Measurements from ENCODE around the gene F2RL1. TPM values are rescaled to one million over a fixed set of nuclear protein-coding genes. Genes with fewer than 3 reads are reported as not detected.
"Not testable (repeated sequence)": the region's sequence is repeated elsewhere in the genome, so short reads cannot be mapped to it uniquely, and the experiment has no call there.

The F2RL1 gene
- polyA plus RNA-seq, 1 donor from 2014 or later = 0.12 TPM

DNA sequence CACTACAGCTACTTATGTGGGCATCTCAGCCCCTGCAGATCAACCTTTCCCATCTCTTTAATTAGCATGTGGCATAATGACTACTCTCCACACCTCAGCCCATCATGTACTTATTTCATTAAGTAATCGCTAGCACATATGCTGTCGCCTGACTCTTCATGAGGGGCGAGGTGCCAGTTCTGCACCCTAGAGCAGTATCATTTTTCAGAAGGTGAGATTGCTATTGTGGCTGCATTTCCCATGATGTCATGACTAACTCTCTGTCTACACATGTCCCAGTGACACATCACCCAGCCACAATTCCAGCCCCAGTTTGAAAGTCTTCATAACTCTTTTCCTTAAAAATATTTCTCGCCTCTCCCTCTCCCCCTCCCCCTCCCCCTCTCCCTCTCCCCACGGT is 7.6 kb upstream of the F2RL1 start:
- no peak overlapping the region for H2AFZ ChIP-seq (ENCODE audit: low read depth, low read length)

DNA sequence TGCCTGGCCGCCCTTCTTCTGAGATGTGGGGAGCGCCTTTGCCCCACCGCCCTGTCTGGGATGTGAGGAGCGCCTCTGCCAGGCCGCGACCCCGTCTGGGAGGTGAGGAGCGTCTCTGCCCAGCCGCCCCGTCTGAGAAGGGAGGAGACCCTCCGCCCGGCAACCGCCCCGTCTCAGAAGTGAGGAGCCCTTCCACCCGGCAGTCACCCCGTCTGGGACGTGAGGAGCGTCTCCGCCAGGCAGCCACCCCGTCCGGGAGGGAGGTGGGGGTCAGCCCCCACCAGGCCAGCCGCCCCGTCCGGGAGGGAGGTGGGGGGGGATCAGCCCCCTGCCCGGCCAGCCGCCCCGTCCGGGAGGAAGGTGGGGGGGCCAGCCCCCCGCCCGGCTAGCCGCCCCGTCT is 6.6 kb upstream of the F2RL1 start:
- not testable (repeated sequence) for H3K9me2 ChIP-seq (ENCODE audit: insufficient read depth, low read length); H4K20me1 ChIP-seq (ENCODE audit: insufficient read depth); H3K79me2 ChIP-seq (replicated peaks; ENCODE audit: insufficient read depth, low read length); H3F3A ChIP-seq (ENCODE audit: insufficient read depth, low read length, poor library complexity, severe bottlenecking); H3K9ac ChIP-seq (ENCODE audit: low read length); H3K27ac ChIP-seq (ENCODE audit: low read length); H3K27me3 ChIP-seq (ENCODE audit: insufficient read depth, low read depth, low read length); H2AFZ ChIP-seq (ENCODE audit: low read depth, low read length); H3K9me3 ChIP-seq (ENCODE audit: low read length); H3K4me3 ChIP-seq (ENCODE audit: low read length); H3K4me2 ChIP-seq (ENCODE audit: low read length); H3K36me3 ChIP-seq (ENCODE audit: insufficient read depth, low read length)

More for the DNA sequence above, 7.6 kb upstream of the F2RL1 start:
- H3K27ac ChIP-seq (ENCODE audit: low read length) = no peak overlapping the region
- no peak overlapping the region for H3K4me2 ChIP-seq (ENCODE audit: low read length)
- no peaks in the 10 kb centered on the region for H3K9me2 ChIP-seq (ENCODE audit: insufficient read depth, low read length)
- H3K9ac ChIP-seq (ENCODE audit: low read length) = no peak overlapping the region
- no peaks in the 10 kb centered on the region for H3F3A ChIP-seq (ENCODE audit: insufficient read depth, low read length, poor library complexity, severe bottlenecking)
- TF ChIP-seq MXI1 (conservative IDR thresholded peaks at IDR 0.05; ENCODE audit: poor library complexity, severe bottlenecking) (no peak), POLR2AphosphoS5 (IDR thresholded peaks at IDR 0.05) (no peak), RAD21 (conservative IDR thresholded peaks at IDR 0.05) (no peak), SMC3 (conservative IDR thresholded peaks at IDR 0.05; ENCODE audit: poor library complexity) (no peak), EP300 (conservative IDR thresholded peaks at IDR 0.05; ENCODE audit: poor library complexity, severe bottlenecking) (no peak), EZH2 (IDR thresholded peaks at IDR 0.05; ENCODE audit: borderline replicate concordance, insufficient read depth, low read length, poor library complexity, severe bottlenecking) (no peak), TAF1 (IDR thresholded peaks at IDR 0.05; ENCODE audit: low read depth) (no peak)
- TF ChIP-seq, protein P1, sequence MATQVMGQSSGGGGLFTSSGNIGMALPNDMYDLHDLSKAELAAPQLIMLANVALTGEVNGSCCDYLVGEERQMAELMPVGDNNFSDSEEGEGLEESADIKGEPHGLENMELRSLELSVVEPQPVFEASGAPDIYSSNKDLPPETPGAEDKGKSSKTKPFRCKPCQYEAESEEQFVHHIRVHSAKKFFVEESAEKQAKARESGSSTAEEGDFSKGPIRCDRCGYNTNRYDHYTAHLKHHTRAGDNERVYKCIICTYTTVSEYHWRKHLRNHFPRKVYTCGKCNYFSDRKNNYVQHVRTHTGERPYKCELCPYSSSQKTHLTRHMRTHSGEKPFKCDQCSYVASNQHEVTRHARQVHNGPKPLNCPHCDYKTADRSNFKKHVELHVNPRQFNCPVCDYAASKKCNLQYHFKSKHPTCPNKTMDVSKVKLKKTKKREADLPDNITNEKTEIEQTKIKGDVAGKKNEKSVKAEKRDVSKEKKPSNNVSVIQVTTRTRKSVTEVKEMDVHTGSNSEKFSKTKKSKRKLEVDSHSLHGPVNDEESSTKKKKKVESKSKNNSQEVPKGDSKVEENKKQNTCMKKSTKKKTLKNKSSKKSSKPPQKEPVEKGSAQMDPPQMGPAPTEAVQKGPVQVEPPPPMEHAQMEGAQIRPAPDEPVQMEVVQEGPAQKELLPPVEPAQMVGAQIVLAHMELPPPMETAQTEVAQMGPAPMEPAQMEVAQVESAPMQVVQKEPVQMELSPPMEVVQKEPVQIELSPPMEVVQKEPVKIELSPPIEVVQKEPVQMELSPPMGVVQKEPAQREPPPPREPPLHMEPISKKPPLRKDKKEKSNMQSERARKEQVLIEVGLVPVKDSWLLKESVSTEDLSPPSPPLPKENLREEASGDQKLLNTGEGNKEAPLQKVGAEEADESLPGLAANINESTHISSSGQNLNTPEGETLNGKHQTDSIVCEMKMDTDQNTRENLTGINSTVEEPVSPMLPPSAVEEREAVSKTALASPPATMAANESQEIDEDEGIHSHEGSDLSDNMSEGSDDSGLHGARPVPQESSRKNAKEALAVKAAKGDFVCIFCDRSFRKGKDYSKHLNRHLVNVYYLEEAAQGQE (IDR thresholded peaks at IDR 0.05; ENCODE audit: borderline replicate concordance) = no peak
- TF ChIP-seq, protein P2, sequence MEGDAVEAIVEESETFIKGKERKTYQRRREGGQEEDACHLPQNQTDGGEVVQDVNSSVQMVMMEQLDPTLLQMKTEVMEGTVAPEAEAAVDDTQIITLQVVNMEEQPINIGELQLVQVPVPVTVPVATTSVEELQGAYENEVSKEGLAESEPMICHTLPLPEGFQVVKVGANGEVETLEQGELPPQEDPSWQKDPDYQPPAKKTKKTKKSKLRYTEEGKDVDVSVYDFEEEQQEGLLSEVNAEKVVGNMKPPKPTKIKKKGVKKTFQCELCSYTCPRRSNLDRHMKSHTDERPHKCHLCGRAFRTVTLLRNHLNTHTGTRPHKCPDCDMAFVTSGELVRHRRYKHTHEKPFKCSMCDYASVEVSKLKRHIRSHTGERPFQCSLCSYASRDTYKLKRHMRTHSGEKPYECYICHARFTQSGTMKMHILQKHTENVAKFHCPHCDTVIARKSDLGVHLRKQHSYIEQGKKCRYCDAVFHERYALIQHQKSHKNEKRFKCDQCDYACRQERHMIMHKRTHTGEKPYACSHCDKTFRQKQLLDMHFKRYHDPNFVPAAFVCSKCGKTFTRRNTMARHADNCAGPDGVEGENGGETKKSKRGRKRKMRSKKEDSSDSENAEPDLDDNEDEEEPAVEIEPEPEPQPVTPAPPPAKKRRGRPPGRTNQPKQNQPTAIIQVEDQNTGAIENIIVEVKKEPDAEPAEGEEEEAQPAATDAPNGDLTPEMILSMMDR (IDR thresholded peaks at IDR 0.05; ENCODE audit: poor library complexity, severe bottlenecking) = no peak
- H3K4me3 ChIP-seq (ENCODE audit: low read length) = no peak overlapping the region
- H4K20me1 ChIP-seq (ENCODE audit: insufficient read depth) = no peaks in the 10 kb centered on the region
- H3K27me3 ChIP-seq (ENCODE audit: insufficient read depth, low read depth, low read length) = no peaks in the 10 kb centered on the region
- no peaks in the 10 kb centered on the region for H3K79me2 ChIP-seq (replicated peaks; ENCODE audit: insufficient read depth, low read length)
- no peaks in the 10 kb centered on the region for H3K9me3 ChIP-seq (ENCODE audit: low read length)
- H3K36me3 ChIP-seq (ENCODE audit: insufficient read depth, low read length) = no peaks in the 10 kb centered on the region

DNA sequence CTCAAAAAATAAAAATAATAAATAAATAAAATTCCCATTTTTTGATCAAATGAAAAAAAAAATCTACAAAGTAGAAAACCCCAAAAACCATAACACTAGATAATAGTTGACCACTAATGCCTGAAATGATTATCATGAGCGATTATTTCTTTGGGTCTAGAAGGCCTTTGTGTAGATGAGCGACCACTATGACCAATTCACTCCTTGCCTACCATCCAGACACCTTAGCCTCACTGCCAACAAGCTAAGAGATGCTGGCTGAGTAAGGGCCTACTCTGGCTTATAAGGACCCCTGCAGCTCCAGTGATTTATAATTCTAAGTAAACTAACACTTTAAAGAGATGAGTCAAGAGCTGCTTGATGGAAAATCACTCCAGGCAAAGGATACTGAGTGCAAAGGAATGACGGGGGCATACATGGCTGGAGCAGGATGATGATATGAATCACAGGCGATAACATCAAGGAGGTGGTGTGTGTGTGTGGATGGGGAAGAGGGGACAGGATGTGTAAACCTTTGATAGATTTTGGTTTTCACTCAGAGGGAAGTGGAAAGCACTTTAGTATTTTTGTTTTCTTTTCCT is 4.8 kb upstream of the F2RL1 start:
- no peaks in the 10 kb centered on the region for H4K20me1 ChIP-seq (ENCODE audit: insufficient read depth)
- no peaks in the 10 kb centered on the region for H3K36me3 ChIP-seq (ENCODE audit: insufficient read depth, low read length)
- no peak overlapping the region for H3K27ac ChIP-seq (ENCODE audit: low read length)
- no peaks in the 10 kb centered on the region for H3K9me3 ChIP-seq (ENCODE audit: low read length)
- no peaks in the 10 kb centered on the region for H3K79me2 ChIP-seq (replicated peaks; ENCODE audit: insufficient read depth, low read length)
- no peak overlapping the region for H3K9ac ChIP-seq (ENCODE audit: low read length)
- H3K27me3 ChIP-seq (ENCODE audit: insufficient read depth, low read depth, low read length) = peaks cover 16% of the 10 kb centered on the region
- H3K4me3 ChIP-seq (ENCODE audit: low read length) = no peak overlapping the region
- no peak overlapping the region for H2AFZ ChIP-seq (ENCODE audit: low read depth, low read length)
- no peak overlapping the region for H3K4me2 ChIP-seq (ENCODE audit: low read length)
- H3K9me2 ChIP-seq (ENCODE audit: insufficient read depth, low read length) = no peaks in the 10 kb centered on the region
- TF ChIP-seq MXI1 (conservative IDR thresholded peaks at IDR 0.05; ENCODE audit: poor library complexity, severe bottlenecking) = no peak
- TF ChIP-seq POLR2AphosphoS5 (IDR thresholded peaks at IDR 0.05) = no peak
- TF ChIP-seq, protein P1 (IDR thresholded peaks at IDR 0.05; ENCODE audit: borderline replicate concordance) = no peak
- no peak for TF ChIP-seq RAD21 (conservative IDR thresholded peaks at IDR 0.05)
- no peaks in the 10 kb centered on the region for H3F3A ChIP-seq (ENCODE audit: insufficient read depth, low read length, poor library complexity, severe bottlenecking)

Data from neural cell (in vitro differentiated cells).